Measurements from ENCODE around the gene MAEA. TPM values are rescaled to one million over a fixed set of nuclear protein-coding genes. Genes with fewer than 3 reads are reported as not detected.

MAEA gene
- polyA plus RNA-seq, 2 of the 4 experiments (the other 2 are of a cell fraction): 46.1 to 58.4 TPM

DNA sequence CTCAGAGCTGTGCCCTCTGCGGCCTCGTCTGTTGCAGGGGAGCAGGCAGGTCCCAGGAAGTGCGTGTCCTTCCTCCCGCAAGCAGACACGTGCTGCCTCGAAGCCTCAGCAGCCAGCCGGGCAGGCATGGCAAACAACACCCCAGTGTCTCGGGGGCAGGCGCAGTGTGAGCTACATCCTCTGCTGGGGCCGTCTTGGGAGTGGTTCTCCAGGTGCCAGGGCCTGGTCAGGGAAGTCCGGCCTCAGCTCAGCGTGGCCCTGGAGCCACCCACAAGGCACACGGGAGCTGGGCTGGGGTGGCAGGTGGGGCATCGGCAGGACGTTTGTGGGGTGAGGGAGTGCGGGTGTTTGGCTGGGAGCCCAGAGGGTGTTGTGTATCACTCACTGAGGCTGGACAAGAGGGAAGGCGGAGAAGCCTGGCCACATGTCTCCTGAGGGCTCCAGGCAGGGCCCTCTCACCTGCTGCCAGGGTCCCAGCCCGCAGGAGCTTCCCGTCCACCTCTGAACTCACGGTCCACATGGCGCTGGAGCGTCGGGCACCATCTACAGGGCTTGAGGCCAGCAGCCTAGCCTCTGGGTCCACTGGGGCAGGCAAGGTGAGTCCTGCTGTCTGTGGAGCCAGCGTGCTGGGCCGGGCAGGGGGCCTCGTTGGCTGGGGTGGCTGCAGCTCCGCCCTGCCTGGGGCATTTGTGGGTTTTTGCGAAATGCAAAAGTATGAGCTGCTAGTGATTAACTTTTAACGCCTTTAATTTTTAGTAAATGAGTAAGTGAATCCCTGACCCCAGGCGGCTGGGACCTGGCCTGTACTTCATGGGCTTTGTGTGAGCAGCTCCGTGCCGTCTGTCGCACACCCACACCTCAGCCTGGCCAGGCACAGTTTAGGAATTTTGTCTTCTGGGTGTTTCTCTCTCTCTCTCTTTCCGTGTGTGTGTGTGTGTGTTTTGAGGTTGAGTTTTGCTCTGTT lies 40.0 kb downstream of the MAEA start:
- 85% methylated on average over 10 of the region's 34 CpGs for WGBS (ENCODE audit: missing lambda C conversion rate)
- Histone ChIP-seq H3K27ac (no peak overlapping the region), H3K4me3 (no peak overlapping the region), H3K9me3 (no peaks in the 10 kb centered on the region), H3K4me1 (no peaks in the 10 kb centered on the region), H3K4me2 (no peak overlapping the region)
- ATAC-seq: no peak
- FAIRE-seq: no peak
- CTCF ChIA-PET: no interaction called here
- TF ChIP-seq, protein P1, sequence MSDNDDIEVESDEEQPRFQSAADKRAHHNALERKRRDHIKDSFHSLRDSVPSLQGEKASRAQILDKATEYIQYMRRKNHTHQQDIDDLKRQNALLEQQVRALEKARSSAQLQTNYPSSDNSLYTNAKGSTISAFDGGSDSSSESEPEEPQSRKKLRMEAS (IDR thresholded peaks at IDR 0.05): no peak
- TF ChIP-seq PHF8 (IDR thresholded peaks at IDR 0.05; ENCODE audit: borderline replicate concordance, low read depth) (no peak), HDAC2 (IDR thresholded peaks at IDR 0.05) (no peak), HEYL (CRISPR knock-in tag; IDR thresholded peaks at IDR 0.05) (no peak), NFE2L2 (conservative IDR thresholded peaks at IDR 0.05; ENCODE audit: low read length) (no peak), FOSL2 (IDR thresholded peaks at IDR 0.05) (no peak), FOSL2 (CRISPR knock-in tag; IDR thresholded peaks at IDR 0.05) (no peak), MAFK (IDR thresholded peaks at IDR 0.05; ENCODE audit: partially characterized antibody) (no peak), HOXB13 (CRISPR knock-in tag; IDR thresholded peaks at IDR 0.05; ENCODE audit: low read depth) (no peak), EHMT2 (IDR thresholded peaks at IDR 0.05; ENCODE audit: low read depth) (no peak), BHLHE40 (IDR thresholded peaks at IDR 0.05; ENCODE audit: low read depth, low read length) (no peak), ESRRA (IDR thresholded peaks at IDR 0.05; ENCODE audit: borderline replicate concordance, low read length) (no peak), CBX2 (IDR thresholded peaks at IDR 0.05; ENCODE audit: borderline replicate concordance, low read depth) (no peak), ZSCAN20 (CRISPR knock-in tag; IDR thresholded peaks at IDR 0.05) (no peak), KDM5A (IDR thresholded peaks at IDR 0.05) (no peak)
- POLR2A ChIA-PET: no interaction called here
- DNase-seq (ENCODE audit: low read depth in 1 of 2, low spot score in 1 of 2): no peak

DNA sequence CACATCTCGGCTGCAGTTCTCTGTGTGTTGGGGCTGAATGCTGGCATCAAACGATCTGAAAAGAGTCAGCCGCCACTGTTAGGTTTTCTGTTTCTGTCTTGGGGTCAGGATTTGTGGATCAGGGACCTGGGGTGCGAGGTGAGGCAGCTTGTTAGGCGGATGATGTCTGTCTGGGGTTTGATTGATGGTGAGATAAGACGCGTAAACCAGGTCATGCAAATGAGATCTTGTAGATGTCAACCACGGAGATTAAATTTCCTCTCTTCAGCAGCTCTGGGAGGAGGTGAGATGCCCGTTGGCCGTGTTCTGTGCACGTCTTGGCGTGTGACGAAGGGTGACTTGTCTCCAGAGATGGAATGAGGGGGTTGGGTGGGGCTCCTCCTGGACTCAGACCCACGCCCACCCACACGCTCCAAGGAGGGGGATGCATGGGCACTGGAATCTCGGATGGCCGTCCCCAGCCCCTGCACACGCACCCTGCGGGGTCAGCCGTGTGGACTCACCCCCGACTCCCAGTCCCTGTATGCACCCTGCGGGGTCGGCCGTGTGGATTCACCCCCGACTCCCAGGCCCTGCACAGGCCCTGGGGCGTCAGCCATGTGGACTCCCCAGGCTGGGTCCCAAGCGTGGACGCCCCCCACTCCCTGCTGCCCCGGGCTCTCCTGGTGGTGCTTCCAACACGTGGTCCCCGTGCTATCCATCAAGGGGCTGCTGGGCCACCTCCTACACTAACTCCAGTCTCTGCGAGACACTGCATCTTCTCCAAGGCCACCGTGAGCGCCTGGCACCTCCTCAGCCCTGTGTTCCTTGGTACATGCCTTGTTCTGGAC lies 41.3 kb downstream of the MAEA start:
- CTCF ChIA-PET: no interaction called here
- H3K27ac ChIP-seq: no peak overlapping the region
- DNase-seq (ENCODE audit: low read depth in 1 of 2, low spot score in 1 of 2) (no peak), ATAC-seq (no peak), FAIRE-seq (no peak)
- H3K9me3 ChIP-seq: no peaks in the 10 kb centered on the region
- H3K4me3 ChIP-seq: no peak overlapping the region
- no peak for TF ChIP-seq ZC3H11A (IDR thresholded peaks at IDR 0.05)
- no peak for TF ChIP-seq ZSCAN20 (CRISPR knock-in tag; IDR thresholded peaks at IDR 0.05)
- TF ChIP-seq FOXS1 (CRISPR knock-in tag; IDR thresholded peaks at IDR 0.05): no peak
- no peak for TF ChIP-seq EHF (CRISPR knock-in tag; IDR thresholded peaks at IDR 0.05)
- H3K4me2 ChIP-seq: no peak overlapping the region
- POLR2A ChIA-PET: no interaction called here
- 87% methylated on average over 26 of the region's 34 CpGs for WGBS (ENCODE audit: missing lambda C conversion rate)
- no peaks in the 10 kb centered on the region for H3K4me1 ChIP-seq

DNA sequence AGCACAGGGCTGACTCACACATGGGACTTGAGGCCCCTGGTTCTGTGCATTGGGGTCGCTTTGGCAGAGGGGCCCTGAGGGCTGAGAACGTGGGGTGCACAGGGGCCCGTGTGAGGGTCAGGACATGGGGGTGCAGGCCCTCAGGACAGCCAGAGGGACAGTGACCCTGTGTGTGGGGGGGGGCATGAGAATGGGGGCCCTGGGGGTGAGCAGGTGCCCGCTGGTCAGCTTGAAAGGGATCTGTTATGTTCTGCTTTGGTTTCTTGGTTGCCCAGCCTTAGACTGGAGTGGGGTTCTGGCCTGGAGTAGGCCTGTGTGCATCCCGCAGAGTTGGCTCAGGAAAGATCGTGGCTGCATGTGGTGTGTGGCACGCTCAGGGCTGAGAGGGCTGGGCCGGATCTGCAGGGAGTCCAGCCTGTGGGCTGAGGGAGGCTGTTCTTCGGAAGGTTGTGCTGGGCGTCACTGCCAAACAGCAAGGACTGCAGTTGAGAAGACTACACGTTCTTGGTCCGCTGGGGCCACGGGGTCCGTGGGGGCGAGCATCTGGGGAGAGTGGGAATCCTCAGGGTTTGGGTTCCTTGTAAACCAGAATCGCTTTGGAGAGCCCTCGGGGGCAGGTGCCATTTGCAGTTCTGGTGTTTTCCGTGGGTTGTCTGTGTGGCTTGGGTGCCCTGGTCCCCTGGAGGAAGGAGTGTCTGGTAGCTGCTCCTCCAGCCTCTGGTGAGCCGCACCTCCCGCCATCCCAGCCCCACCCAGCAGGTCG lies 42.1 kb downstream of the MAEA start:
- no peak overlapping the region for H3K27ac ChIP-seq
- 90% methylated on average over 14 of the region's 21 CpGs for WGBS (ENCODE audit: missing lambda C conversion rate)
- CTCF ChIA-PET: interaction anchor here (0.8 to 0.9 kb wide), 2 partner anchors 13 to 201 kb away, joined by 4 read pairs; no protein-coding TSS in a partner anchor
- ATAC-seq: no peak; a peak in 1 of 6 replicates
- H3K4me3 ChIP-seq: no peak overlapping the region
- no peak for DNase-seq (ENCODE audit: low read depth in 1 of 2, low spot score in 1 of 2)
- H3K9me3 ChIP-seq: no peaks in the 10 kb centered on the region
- no peaks in the 10 kb centered on the region for H3K4me1 ChIP-seq
- no peak overlapping the region for H3K4me2 ChIP-seq
- TF ChIP-seq GATA3 (IDR thresholded peaks at IDR 0.05; ENCODE audit: borderline replicate concordance) (no peak), ESRRA (IDR thresholded peaks at IDR 0.05; ENCODE audit: borderline replicate concordance, low read length) (no peak), RFX5 (IDR thresholded peaks at IDR 0.05) (no peak), RARB (CRISPR knock-in tag; IDR thresholded peaks at IDR 0.05) (no peak)
- POLR2A ChIA-PET: interaction anchor here (0.5 to 0.9 kb wide), 2 partner anchors 9 to 42 kb away, joined by 4 to 5 read pairs; partner anchors contain the start of gene MAEA
- FAIRE-seq: no peak

All from A549 (cell line).